WTC11 (cell line): ENCODE data around the gene HAGHL. TPM values are rescaled to one million over a fixed set of nuclear protein-coding genes. Genes with fewer than 3 reads are reported as not detected.

Experiments
- CREM ChIP-seq: sonication (generic); formaldehyde crosslinking; IDR thresholded peaks from 2 replicates; pipeline ENCODE4 v1.8.1; 2022; ENCODE audit warnings: mild to moderate bottlenecking, missing genetic modification reagents, moderate library complexity
- EMX1 ChIP-seq: fragments of 250-450 bp; sonication (Bioruptor Pico); IDR thresholded peaks from 2 replicates; pipeline ENCODE4 v1.8.0; 2021; ENCODE audit warnings: mild to moderate bottlenecking
- GTF2I ChIP-seq: fragments of 250-450 bp; sonication (Bioruptor Pico); conservative IDR thresholded peaks from 2 replicates; pipeline ENCODE4 v1.4.0; 2021; ENCODE audit warnings: mild to moderate bottlenecking
- IRF2 ChIP-seq: sonication (generic); formaldehyde crosslinking; IDR thresholded peaks from 2 replicates; pipeline ENCODE4 v1.8.0; 2022; ENCODE audit warnings: low read depth, missing genetic modification reagents, borderline replicate concordance
- MYBL2 ChIP-seq: sonication (generic); formaldehyde crosslinking; IDR thresholded peaks from 2 replicates; pipeline ENCODE4 v1.8.1; 2023; ENCODE audit warnings: mild to moderate bottlenecking, moderate library complexity, missing genetic modification reagents
- NR3C1 ChIP-seq: sonication (generic); formaldehyde crosslinking; conservative IDR thresholded peaks from 2 replicates; pipeline ENCODE4 v1.8.1; 2023; ENCODE audit warnings: low read depth, mild to moderate bottlenecking, missing genetic modification reagents
- SMAD3 ChIP-seq: sonication (generic); formaldehyde crosslinking; IDR thresholded peaks from 2 replicates; pipeline ENCODE4 v1.8.0; 2022; ENCODE audit warnings: missing genetic modification reagents, mild to moderate bottlenecking, borderline replicate concordance
- SP1 ChIP-seq: sonication (generic); formaldehyde crosslinking; conservative IDR thresholded peaks from 2 replicates; pipeline ENCODE4 v1.8.1; 2022; ENCODE audit warnings: missing genetic modification reagents
- TEAD4 ChIP-seq: sonication (generic); formaldehyde crosslinking; IDR thresholded peaks from 2 replicates; pipeline ENCODE4 v1.8.0; 2022; ENCODE audit warnings: mild to moderate bottlenecking, missing genetic modification reagents
- TP53 ChIP-seq: sonication (generic); formaldehyde crosslinking; IDR thresholded peaks from 2 replicates; pipeline ENCODE4 v1.8.1; 2023; ENCODE audit warnings: mild to moderate bottlenecking, missing genetic modification reagents
- ZBTB21 ChIP-seq: sonication (generic); formaldehyde crosslinking; IDR thresholded peaks from 2 replicates; pipeline ENCODE4 v1.8.1; 2023; ENCODE audit warnings: mild to moderate bottlenecking, missing genetic modification reagents, borderline replicate concordance
- ZNF121 ChIP-seq: sonication (generic); formaldehyde crosslinking; IDR thresholded peaks from 2 replicates; pipeline ENCODE4 v1.8.0; 2023; ENCODE audit warnings: missing genetic modification reagents
- ZNF138 ChIP-seq: sonication (generic); formaldehyde crosslinking; conservative IDR thresholded peaks from 2 replicates; pipeline ENCODE4 v1.8.1; 2022; ENCODE audit warnings: mild to moderate bottlenecking, moderate library complexity, missing genetic modification reagents
- ZNF232 ChIP-seq: sonication (generic); formaldehyde crosslinking; IDR thresholded peaks from 2 replicates; pipeline ENCODE4 v1.8.0; 2022; ENCODE audit warnings: mild to moderate bottlenecking, missing genetic modification reagents
- ZNF416 ChIP-seq: fragments of 250-450 bp; sonication (Bioruptor Pico); IDR thresholded peaks from 2 replicates; pipeline ENCODE4 v1.9.0; 2021; ENCODE audit warnings: mild to moderate bottlenecking, inconsistent platforms
- ZNF671 ChIP-seq: fragments of 250-450 bp; sonication (Bioruptor Pico); IDR thresholded peaks from 2 replicates; pipeline ENCODE4 v1.8.0; 2021; ENCODE audit warnings: mild to moderate bottlenecking
- total RNA-seq: library from RNA; stranded (reverse); gene quantifications from 3 replicates; pipeline ENCODE4 v1.2.3, GENCODE V29; 2021
- TF ChIP-seq, protein P1 (sequence below): sonication (generic); formaldehyde crosslinking; IDR thresholded peaks from 2 replicates; pipeline ENCODE4 v1.8.1; 2022; ENCODE audit warnings: mild to moderate bottlenecking, moderate library complexity, missing genetic modification reagents
- TF ChIP-seq, protein P2 (sequence below): sonication (generic); formaldehyde crosslinking; IDR thresholded peaks from 2 replicates; pipeline ENCODE4 v1.8.0; 2022; ENCODE audit warnings: mild to moderate bottlenecking, missing genetic modification reagents
- TF ChIP-seq, protein P3 (sequence below): sonication (generic); formaldehyde crosslinking; IDR thresholded peaks from 2 replicates; pipeline ENCODE4 v1.8.1; 2023; ENCODE audit warnings: mild to moderate bottlenecking, moderate library complexity, missing genetic modification reagents
- TF ChIP-seq, protein P4 (sequence below): fragments of 200-600 bp; IDR thresholded peaks from 2 replicates; pipeline ENCODE4 v1.8.0; 2022; ENCODE audit warnings: antibody characterized with exemption
- TF ChIP-seq, protein P5 (sequence below): sonication (generic); formaldehyde crosslinking; IDR thresholded peaks from 2 replicates; pipeline ENCODE4 v1.8.1; 2023; ENCODE audit warnings: mild to moderate bottlenecking, missing genetic modification reagents, moderate library complexity
- TF ChIP-seq, protein P6 (sequence below): fragments of 250-450 bp; sonication (Bioruptor Pico); conservative IDR thresholded peaks from 2 replicates; pipeline ENCODE4 v1.9.0; 2021; ENCODE audit warnings: mild to moderate bottlenecking
- TF ChIP-seq, protein P7 (sequence below): fragments of 250-450 bp; sonication (Bioruptor Pico); IDR thresholded peaks from 2 replicates; pipeline ENCODE4 v2.1.2; 2022; ENCODE audit warnings: mild to moderate bottlenecking, moderate library complexity
- TF ChIP-seq, protein P8 (sequence below): sonication (generic); formaldehyde crosslinking; IDR thresholded peaks from 2 replicates; pipeline ENCODE4 v1.8.1; 2022; ENCODE audit warnings: missing genetic modification reagents, borderline replicate concordance
- TF ChIP-seq, protein P9 (sequence below): sonication (generic); formaldehyde crosslinking; IDR thresholded peaks from 2 replicates; pipeline ENCODE4 v1.8.1; 2023; ENCODE audit warnings: mild to moderate bottlenecking, missing genetic modification reagents
- TF ChIP-seq, protein P10 (sequence below): sonication (generic); formaldehyde crosslinking; IDR thresholded peaks from 2 replicates; pipeline ENCODE4 v1.8.0; 2023; ENCODE audit warnings: missing genetic modification reagents

The HAGHL gene
- total RNA-seq, 1 experiment from 2014 or later: 41.7 TPM

DNA sequence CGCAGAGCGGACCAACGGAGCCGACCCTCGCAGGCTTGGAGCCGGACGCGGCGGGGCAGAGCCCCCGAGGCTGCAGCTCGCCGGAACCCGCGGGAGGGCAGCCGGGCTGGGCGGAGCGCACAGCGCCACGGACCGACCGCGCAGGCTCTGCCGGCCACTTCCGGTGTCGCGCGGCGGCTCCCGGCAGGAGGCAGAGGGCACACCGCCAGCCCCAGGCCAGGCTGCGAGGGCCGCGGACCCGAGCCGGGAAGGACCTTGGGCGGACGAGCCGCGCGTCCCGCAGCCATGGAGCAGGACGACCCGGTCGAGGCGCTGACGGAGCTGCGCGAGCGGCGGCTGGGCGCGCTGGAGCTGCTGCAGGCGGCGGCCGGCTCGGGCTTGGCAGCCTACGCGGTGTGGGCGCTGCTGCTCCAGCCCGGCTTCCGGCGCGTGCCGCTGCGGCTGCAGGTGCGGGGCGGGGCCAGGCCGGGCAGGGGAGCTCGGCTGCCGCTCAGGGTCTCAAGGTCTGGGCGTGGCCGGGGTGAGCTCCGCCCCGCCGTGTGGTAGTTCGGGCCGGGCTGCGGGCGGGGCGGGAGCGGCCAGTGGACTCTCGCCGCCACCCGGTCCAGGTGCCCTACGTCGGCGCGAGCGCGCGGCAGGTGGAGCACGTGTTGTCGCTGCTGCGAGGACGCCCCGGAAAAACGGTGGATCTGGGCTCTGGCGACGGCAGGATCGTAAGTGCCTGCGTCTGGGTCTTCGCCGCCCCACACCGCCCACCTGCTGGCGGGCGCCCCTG is 5.7 kb upstream of the HAGHL start, which contains the start of gene ANTKMT (continued):
- TF ChIP-seq ZNF232 (peak; percentile 97), ZNF671 (CRISPR knock-in tag) (no peak), ZNF138 (CRISPR knock-in tag) (peak; percentile 61; the same call in 1 of the 2 replicates), ZBTB21 (0 out of 2 replicates have a peak, but pooled peaks have one; percentile 77), NR3C1 (CRISPR knock-in tag) (peak; percentile 98; the same call in 1 of the 2 replicates), ZNF416 (CRISPR knock-in tag) (peak; percentile 53; the same call in 1 of the 2 replicates), TEAD4 (CRISPR knock-in tag) (peak; percentile 88; the same call in 1 of the 2 replicates), GTF2I (CRISPR knock-in tag) (no peak), MYBL2 (CRISPR knock-in tag) (peak; percentile 73; the same call in 1 of the 2 replicates), SMAD3 (CRISPR knock-in tag) (peak; percentile 96), TP53 (CRISPR knock-in tag) (peak; percentile 87), EMX1 (no peak; the same call in 1 of the 2 replicates), CREM (CRISPR knock-in tag) (peak; percentile 87), IRF2 (CRISPR knock-in tag) (no peak), SP1 (CRISPR knock-in tag) (peak; percentile 91), ZNF121 (peak; percentile 11; the same call in 1 of the 2 replicates)
- TF ChIP-seq, protein P1, sequence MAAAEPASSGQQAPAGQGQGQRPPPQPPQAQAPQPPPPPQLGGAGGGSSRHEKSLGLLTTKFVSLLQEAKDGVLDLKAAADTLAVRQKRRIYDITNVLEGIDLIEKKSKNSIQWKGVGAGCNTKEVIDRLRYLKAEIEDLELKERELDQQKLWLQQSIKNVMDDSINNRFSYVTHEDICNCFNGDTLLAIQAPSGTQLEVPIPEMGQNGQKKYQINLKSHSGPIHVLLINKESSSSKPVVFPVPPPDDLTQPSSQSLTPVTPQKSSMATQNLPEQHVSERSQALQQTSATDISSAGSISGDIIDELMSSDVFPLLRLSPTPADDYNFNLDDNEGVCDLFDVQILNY: peak; percentile 72; the same call in 1 of the 2 replicates
- TF ChIP-seq, protein P2, sequence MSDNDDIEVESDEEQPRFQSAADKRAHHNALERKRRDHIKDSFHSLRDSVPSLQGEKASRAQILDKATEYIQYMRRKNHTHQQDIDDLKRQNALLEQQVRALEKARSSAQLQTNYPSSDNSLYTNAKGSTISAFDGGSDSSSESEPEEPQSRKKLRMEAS (CRISPR knock-in tag): peak; percentile 99
- TF ChIP-seq, protein P3, sequence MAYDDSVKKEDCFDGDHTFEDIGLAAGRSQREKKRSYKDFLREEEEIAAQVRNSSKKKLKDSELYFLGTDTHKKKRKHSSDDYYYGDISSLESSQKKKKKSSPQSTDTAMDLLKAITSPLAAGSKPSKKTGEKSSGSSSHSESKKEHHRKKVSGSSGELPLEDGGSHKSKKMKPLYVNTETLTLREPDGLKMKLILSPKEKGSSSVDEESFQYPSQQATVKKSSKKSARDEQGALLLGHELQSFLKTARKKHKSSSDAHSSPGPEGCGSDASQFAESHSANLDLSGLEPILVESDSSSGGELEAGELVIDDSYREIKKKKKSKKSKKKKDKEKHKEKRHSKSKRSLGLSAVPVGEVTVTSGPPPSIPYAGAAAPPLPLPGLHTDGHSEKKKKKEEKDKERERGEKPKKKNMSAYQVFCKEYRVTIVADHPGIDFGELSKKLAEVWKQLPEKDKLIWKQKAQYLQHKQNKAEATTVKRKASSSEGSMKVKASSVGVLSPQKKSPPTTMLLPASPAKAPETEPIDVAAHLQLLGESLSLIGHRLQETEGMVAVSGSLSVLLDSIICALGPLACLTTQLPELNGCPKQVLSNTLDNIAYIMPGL (CRISPR knock-in tag): peak; percentile 83; the same call in 1 of the 2 replicates
- TF ChIP-seq, protein P4, sequence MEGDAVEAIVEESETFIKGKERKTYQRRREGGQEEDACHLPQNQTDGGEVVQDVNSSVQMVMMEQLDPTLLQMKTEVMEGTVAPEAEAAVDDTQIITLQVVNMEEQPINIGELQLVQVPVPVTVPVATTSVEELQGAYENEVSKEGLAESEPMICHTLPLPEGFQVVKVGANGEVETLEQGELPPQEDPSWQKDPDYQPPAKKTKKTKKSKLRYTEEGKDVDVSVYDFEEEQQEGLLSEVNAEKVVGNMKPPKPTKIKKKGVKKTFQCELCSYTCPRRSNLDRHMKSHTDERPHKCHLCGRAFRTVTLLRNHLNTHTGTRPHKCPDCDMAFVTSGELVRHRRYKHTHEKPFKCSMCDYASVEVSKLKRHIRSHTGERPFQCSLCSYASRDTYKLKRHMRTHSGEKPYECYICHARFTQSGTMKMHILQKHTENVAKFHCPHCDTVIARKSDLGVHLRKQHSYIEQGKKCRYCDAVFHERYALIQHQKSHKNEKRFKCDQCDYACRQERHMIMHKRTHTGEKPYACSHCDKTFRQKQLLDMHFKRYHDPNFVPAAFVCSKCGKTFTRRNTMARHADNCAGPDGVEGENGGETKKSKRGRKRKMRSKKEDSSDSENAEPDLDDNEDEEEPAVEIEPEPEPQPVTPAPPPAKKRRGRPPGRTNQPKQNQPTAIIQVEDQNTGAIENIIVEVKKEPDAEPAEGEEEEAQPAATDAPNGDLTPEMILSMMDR: no peak
- TF ChIP-seq, protein P5, sequence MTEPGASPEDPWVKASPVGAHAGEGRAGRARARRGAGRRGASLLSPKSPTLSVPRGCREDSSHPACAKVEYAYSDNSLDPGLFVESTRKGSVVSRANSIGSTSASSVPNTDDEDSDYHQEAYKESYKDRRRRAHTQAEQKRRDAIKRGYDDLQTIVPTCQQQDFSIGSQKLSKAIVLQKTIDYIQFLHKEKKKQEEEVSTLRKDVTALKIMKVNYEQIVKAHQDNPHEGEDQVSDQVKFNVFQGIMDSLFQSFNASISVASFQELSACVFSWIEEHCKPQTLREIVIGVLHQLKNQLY (CRISPR knock-in tag): peak; percentile 76; the same call in 1 of the 2 replicates
- TF ChIP-seq, protein P6, sequence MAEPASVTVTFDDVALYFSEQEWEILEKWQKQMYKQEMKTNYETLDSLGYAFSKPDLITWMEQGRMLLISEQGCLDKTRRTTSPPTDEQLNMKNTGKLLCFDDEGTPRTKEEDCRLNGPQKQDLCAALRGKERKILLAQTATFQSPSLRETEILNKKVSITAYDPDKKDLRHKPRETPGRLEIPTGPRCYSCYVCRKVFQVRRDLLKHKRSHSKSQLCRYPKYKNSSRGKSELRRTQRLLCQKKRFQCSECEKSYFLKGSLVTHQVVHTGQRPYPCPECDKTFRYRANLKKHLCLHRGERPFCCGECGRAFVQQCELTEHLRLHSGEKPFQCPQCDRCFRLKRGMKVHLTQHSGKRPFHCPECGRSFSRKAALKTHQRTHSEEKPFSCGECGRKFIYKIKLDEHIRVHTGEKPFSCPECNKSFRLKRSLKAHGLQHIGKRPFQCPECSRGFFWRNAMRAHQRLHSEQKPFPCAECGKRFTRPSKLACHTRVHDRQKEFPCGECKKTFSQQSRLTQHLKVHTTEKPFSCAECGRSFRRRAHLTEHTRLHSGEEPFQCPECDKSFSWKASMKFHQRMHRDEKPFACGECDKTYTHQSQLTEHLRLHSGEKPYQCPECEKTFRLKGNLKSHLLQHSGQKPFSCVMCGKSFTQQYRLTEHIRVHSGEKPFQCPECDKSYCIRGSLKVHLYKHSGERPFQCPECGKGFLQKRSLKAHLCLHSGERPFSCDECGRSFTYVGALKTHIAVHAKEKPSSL (CRISPR knock-in tag): no peak
- TF ChIP-seq, protein P7, sequence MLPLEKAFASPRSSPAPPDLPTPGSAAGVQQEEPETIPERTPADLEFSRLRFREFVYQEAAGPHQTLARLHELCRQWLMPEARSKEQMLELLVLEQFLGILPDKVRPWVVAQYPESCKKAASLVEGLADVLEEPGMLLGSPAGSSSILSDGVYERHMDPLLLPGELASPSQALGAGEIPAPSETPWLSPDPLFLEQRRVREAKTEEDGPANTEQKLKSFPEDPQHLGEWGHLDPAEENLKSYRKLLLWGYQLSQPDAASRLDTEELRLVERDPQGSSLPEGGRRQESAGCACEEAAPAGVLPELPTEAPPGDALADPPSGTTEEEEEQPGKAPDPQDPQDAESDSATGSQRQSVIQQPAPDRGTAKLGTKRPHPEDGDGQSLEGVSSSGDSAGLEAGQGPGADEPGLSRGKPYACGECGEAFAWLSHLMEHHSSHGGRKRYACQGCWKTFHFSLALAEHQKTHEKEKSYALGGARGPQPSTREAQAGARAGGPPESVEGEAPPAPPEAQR (CRISPR knock-in tag): no peak
- TF ChIP-seq, protein P8, sequence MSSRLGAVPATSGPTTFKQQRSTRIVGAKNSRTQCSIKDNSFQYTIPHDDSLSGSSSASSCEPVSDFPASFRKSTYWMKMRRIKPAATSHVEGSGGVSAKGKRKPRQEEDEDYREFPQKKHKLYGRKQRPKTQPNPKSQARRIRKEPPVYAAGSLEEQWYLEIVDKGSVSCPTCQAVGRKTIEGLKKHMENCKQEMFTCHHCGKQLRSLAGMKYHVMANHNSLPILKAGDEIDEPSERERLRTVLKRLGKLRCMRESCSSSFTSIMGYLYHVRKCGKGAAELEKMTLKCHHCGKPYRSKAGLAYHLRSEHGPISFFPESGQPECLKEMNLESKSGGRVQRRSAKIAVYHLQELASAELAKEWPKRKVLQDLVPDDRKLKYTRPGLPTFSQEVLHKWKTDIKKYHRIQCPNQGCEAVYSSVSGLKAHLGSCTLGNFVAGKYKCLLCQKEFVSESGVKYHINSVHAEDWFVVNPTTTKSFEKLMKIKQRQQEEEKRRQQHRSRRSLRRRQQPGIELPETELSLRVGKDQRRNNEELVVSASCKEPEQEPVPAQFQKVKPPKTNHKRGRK (CRISPR knock-in tag): no peak
- TF ChIP-seq, protein P9, sequence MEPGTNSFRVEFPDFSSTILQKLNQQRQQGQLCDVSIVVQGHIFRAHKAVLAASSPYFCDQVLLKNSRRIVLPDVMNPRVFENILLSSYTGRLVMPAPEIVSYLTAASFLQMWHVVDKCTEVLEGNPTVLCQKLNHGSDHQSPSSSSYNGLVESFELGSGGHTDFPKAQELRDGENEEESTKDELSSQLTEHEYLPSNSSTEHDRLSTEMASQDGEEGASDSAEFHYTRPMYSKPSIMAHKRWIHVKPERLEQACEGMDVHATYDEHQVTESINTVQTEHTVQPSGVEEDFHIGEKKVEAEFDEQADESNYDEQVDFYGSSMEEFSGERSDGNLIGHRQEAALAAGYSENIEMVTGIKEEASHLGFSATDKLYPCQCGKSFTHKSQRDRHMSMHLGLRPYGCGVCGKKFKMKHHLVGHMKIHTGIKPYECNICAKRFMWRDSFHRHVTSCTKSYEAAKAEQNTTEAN (CRISPR knock-in tag): peak; percentile 48; the same call in 1 of the 2 replicates
- TF ChIP-seq, protein P10, sequence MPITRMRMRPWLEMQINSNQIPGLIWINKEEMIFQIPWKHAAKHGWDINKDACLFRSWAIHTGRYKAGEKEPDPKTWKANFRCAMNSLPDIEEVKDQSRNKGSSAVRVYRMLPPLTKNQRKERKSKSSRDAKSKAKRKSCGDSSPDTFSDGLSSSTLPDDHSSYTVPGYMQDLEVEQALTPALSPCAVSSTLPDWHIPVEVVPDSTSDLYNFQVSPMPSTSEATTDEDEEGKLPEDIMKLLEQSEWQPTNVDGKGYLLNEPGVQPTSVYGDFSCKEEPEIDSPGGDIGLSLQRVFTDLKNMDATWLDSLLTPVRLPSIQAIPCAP (CRISPR knock-in tag): peak; percentile 89
